ENCODE results near the gene FAM200C.
A peak's percentile ranks its signal among the peaks of the same experiment; 100 is the strongest.
"Not testable (repeated sequence)": the region's sequence is repeated elsewhere in the genome, so short reads cannot be mapped to it uniquely, and the experiment has no call there.

The FAM200C gene

DNA sequence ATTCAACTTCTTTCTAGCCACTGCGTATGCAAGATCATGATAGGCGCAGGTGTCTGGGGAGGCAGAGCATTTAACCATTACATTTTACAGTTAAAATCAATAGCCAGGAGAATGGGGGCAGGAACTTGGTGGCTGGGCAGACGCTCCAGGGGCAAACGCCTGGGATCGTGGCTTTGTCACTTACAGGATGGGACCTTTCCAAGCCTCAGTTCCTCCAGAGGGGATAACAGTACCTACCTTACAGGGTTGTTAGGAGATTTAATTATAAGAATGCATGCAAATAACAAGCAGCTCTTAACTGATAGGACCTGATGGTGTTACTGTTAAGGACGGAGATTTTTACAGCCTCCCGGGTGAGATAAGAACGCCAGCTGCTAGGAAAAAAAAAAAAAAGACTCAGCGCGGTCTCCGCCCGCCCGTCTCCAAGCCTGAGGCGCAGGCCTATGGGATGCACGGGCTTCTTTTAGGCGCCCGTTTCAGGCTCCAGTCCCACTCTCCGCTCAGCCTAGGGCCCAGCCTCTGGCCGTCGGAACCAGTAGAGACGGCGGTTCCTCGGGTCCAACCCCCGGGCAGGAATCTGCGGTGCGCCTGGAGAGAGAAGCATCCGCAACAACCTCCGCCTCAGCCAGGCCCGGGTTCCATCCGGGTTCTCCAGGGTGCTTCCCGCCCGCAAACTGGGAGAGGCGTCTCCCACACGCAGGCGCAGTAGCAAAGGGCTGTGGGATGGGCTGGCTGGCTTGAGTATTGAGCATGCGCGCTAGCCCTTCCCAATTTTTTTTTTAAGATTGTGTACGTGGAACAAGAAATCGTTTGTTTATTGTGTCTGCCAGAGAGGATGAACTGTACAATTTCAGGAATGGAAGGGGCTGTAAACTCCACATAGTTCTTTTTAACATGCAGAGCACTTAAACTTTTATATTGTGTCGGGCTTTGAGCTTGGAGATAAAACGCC is at the start of gene FAM200C:
FAM200C (minus strand) TSS at position 653 of the 952 bp plus-strand sequence. CDS start 4,564 bp downstream, outside the sequence.
- DNase-seq: peak; percentile 95

DNA sequence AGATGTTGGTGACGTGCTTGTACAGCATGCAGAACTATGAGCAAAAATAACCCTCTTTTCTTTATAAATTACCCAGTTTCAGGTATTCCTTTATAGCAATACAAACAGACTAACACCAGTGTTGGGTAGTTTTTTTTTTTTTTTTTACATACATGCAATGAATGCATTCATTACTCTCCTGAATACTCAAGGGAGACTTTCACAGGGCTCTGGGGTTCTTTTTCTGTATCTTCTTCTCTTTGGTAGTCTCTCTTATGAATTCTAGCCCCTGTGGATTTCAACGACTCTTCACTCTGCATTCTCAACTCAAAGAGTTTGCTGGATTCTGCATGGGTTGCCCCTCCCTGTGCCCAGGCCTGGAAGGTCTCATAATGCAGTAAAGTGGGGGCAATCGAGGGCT is 49.6 kb upstream of the FAM200C start:
- DNase-seq: no peak

DNA sequence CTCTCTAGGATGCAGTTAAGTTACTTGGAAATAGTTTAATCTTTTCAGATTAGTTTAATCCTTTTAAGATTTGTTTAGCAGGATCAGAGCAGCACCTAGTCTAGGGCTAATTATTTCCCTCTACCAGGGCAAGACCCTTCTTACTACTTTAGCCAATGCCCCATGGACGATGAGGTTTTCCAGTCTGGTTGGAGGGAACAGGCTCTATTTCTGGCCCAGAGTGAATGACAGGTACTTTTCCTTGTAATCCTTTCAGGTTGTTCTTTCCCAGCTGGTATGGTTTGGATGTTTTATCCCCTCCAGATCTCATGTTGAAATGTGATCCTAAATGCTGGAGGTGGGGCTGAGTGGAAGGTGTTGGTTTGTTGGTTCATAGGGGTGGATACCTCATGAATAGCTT is 49.0 kb upstream of the FAM200C start:
- no peak for DNase-seq

DNA sequence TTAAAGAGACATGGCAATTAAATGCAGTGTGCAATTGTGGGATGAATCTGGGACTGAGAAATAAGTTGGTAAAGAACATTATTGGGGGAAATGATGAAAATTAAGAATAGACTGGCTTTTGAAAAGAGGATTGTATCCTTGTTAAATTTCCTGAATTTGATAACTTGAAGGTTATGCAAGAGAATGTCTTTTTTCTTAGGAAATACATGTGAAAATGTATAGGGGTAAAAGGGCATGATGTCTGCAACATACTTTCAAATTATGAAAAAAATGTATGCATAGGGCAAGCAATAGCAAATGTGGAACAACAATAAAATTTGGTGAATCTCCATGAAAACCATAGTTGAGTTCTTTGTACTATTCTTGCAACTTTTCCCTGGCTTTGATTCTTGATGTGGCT is 45.9 kb upstream of the FAM200C start:
- DNase-seq: no peak

DNA sequence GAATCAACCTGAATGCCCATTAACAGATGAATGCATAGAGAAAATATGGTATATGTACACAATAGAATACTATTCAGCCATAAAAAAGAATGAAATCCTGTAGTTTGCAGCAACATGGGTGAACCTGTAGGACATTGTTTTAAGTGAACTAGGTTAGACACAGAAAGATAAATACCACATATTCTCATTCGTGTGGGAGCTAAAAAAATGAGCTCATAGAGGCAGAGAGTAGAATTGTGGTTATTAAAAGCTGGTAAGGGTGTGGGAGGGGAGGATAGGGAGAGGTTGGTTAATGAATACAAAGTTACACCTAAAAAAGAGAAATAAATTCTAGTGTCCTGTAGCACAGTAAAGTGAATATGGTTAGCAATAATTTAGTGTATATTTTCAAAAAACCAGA is 45.3 kb upstream of the FAM200C start:
- DNase-seq: no peak

DNA sequence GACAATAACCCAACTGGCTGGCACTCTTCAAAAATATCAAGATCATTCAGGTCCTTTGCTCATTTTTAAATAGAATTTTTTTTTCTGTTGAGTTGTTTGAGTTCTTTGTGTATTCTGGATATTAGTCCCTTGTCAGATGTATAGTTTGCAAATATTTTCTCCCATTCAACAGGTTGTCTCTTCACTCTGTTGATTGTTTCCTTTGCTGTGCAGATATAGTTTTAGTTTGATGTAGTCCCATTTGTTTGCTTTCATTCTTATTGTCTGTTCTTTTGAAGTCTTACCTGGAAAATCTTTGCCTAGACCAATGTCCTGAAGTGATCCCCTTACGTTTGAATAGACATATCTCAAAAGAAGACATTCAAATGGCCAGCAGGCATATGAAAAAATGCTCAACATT is 44.6 kb upstream of the FAM200C start:
- no peak for DNase-seq

DNA sequence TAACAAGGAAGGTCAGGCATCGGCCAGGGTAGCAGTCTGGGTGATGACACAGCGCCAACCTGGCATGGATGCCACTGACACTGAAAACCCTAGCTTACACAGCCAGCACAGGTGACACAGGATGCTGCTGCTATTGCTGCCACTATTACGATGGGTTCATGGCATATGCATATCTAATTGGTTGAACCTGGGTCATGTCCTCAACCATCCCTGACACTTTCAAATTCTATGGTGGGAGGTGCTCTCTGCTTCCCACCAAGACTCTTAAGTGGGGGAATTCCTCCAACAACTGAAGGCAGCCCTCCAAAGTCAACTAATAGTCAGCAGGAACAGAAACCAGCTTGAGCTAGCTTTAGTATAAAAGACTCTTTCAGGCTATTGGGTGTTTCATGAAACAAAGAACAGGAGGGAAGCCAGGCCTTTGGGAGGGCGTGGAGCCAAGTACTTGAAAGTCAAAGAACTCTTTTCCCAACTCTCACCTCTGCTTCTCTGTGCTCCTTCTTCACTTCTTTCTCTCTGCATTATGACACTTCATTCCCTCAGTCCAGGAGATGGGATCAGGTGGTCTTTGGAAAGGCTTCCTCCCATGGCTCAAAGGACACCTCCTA is 43.1 kb upstream of the FAM200C start:
- no peak for DNase-seq

DNA sequence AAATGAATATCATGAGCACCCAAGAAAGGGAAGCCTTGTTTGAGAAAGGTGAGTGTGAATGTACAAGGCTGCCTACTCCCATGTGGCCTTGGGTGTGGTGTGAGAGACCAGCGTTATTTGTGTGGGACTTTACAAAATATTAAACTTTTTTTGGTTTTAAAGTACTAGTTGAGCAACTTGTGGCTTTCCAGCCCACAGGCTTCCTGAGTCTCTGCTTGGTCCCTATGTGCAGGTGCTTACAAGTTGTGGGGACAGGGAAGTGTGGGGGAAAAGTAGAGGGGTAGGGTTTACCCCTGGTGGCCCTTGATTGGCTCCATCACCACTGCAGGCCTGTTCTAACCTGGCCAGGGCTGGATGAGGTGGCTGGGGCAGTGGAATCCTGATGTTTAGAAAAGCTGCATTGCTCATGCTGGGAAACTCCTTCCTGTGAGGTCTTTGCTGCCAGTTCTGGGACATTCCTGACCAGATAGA is 41.5 kb upstream of the FAM200C start:
- peak; percentile 17 for DNase-seq

DNA sequence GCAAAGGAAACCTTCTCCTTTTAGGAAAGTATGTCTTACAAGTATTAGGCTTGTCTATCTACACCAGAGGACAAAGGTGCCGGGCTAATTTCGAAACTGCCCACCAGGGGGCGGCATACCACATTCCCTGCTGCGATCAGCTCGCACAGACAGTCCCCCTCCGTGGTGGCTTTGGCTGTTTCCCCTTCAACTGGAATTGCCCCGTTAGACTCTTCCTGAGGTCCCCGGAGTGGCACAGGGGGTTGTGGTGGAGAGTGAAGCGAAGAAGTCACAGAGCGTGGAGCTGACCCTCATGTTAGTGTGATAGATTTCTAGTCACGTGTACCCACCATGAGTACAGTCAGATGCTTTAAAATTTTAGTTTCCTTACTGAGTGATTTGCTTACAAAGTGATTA is 39.3 kb upstream of the FAM200C start:
- peak; percentile 83 for DNase-seq

DNA sequence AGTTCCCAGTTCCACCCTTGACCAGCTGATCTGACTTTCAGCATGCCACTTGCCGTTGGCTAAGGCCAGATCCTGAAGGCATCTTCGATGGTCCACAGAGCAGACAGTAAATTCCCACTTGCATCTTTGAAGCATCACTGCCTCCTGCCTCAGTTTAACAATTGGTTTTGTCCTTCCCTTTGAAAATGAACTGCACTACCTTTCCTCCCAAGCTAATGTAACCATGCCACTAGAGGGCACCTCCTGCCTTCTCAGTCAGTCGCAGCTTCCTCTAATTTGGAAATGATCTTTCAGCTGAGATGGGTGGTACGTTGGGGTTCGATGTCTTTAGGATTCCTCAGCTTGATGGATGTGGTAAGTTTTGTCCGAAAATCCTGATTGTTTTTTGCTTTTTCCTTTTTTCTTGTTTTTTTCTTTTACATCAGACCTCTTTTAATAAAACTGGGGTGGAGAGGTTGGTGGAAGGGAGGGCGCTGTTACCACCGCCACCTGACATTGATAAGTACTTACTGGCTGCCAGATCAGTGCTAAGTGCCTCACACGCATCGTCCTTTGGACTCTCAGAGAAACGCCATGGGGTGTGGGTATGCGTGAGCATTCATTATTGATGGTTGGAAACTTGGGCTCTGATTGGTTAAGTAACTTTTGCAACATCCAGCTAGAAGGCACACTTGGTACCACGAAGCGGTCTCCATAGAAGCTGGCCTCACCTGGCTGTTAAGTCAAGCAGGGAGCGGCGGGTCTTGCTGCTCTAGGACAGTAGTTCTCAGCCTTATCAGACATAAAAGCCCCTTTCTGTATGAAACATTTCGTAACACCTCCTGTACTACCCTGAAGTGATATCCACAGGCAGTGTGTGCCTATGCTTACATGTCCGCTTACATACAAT is 38.7 kb upstream of the FAM200C start:
- peak; percentile 70 for DNase-seq

DNA sequence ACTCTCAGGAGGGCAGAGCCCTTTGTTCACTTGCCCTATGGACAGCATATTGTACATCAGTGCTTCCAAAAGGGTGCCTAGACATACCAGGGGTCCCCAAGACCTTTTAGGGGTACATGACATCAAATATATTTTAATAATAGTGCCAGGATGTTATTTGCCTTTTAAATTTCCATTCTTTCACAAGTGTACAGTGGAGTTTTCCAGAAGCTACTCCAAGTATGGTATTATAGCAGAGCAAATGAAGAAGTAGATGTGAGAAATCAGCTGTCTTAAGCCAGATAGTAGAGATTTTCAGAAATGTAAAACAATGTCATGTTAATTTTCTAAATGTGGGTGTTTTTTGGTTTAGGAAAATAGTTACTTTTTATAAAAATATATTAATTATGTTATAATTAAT is 37.4 kb upstream of the FAM200C start:
- no peak for DNase-seq

DNA sequence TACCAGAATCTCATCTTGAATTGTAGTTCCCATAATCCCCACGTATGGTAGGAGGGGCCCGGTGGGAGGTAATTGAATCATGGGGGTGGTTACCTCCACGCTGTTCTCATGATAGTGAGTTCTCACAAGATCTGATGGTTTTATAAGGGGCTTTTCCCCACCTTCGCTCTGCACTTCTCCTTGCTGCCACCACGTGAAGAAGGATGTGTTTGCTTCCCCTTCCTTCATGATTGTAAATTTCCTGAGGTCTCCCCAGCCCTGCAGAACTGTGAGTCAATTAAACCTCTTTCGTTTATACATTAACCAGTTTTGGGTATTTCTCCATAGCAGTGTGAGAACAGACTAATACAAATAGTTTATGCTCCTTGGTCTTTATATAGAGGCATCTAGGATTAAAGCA is 36.8 kb upstream of the FAM200C start:
- DNase-seq: not testable (repeated sequence)

DNA sequence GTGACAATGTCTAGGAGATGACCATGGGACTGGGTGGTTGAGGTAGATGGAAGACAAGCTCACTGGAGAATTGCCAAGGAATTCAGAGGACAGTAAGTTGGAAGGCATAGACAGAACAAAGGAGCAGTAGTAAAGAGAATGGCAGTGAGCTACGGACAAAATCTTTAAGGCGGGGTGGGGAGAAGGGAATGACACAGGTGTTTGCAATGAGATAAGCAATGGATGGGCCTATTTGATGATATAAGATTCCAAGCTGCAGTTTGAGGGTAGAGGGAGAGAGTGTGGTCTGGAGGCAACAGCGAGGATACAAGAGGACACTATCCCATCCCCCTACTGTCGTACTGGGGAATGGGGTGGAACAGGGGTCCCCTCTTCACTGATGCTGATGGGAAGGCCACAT is 36.2 kb upstream of the FAM200C start:
- no peak for DNase-seq

DNA sequence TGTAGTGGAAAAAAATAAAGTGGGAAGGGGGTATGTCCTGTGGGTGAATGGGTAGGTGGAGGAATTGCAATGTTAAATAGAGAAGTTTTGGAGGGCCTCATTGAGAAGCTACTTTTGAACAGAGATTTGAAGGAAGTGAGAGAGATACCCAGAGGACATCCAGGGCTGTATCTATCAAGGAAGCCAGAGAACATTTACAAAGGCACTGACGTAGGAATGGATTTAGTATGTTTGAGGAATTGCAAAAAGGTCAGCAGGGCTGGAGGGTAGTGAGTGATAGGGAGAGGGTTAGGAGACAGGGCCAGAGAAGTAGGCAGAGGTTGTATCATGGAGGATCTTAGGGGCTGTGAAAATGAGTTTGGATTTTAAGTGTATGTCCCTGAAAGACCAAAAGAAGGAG is 35.7 kb upstream of the FAM200C start:
- no peak for DNase-seq

DNA sequence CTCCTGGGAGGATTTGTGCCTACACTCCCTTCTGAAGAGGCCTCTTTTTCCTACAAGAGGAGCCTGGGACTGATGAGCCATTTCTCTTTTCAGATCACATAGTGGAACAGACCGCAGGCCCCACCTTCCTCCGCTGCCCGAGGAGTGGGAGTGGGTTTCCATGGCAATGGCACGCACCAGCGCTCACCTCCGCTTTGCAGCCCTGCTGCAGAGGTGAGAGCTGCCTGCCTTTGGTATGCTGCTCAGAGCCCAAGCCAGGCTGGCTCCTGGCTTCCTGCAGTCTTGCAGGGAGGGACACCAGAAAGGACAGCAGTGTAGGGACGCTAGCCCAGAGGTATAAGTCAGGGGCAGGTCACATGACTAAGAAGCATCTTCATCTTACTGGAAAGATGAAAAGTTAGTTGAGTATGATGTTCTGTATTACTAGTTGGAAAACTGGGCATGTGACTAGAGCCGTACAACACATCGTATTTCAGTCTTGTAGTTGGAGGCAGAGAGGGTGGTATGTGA is 34.2 kb upstream of the FAM200C start:
- no peak for DNase-seq

DNA sequence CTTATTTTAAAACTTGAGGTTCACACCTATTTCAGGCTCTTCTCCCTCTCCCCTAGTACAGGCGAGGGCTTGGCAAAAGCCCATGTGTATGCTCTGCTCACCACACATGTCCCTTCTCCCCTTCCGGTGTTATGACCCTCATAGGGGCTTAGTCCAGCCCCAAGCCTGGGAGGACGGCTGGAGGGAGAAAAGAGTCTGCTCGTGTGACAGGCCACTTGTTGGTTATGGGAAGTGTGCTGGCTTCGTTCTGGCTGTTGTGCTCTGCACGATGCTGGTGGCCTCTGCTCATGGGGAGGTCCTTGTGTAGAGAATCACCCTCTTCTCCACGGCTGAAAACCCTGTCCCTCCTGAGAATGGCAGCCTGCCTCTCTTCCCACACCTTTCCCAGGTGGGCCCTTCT is 32.9 kb upstream of the FAM200C start:
- DNase-seq: no peak

DNA sequence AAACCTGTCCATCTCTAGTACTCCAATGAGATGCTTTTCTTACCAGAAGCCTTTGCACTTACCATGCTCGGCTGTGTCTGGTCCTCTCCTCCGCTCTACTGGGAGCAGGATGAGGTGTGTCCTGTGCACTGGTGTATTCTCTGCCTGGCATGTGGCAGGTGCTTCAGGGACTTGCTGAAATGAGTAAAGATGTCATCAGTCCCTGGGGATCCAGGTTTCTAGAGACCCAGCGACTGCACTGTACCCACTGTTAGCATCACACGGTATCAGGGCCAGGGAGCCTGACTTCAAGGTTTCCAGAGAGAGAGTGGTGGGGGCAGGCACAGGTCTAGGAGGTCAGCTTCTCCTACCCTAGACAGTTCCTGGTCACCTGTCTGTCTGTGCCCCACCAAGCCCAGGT is 32.3 kb upstream of the FAM200C start:
- no peak for DNase-seq

DNA sequence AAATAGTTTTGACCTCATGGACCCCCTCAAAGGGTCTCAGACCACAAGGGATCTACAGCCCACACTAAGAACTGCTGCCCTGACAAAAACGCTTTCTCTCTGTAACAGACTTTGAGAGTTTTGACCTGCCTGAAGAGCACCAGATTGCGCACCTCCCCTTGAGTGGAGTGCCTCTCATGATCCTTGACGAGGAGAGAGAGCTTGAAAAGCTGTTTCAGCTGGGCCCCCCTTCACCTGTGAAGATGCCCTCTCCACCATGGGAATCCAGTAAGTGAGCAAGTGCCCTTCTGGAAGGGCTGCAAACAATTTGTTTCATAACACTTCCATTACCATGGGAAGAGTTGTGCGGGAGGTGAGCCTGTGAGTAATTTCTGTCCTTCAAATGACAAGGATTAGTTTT is 27.8 kb upstream of the FAM200C start:
- DNase-seq: no peak

DNA sequence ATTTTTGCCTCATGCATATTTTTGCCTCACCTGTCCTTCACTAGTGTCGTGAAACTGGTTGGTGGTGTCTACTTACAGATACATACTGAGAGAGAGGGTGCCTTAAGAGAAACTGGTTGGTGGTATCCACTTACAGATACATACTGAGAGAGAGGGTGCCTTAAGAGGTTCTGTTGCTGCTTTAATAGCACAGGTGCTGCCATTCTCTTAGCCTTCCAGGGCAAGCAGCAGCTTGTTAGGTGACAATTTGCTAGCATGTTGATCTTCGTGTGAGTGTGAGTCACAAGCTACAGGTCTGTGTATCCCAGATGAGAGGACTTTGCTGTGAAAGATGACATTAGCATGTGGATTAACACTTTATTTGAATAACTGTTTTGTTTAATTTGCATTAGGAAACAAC is 23.2 kb upstream of the FAM200C start:
- no peak for DNase-seq

DNA sequence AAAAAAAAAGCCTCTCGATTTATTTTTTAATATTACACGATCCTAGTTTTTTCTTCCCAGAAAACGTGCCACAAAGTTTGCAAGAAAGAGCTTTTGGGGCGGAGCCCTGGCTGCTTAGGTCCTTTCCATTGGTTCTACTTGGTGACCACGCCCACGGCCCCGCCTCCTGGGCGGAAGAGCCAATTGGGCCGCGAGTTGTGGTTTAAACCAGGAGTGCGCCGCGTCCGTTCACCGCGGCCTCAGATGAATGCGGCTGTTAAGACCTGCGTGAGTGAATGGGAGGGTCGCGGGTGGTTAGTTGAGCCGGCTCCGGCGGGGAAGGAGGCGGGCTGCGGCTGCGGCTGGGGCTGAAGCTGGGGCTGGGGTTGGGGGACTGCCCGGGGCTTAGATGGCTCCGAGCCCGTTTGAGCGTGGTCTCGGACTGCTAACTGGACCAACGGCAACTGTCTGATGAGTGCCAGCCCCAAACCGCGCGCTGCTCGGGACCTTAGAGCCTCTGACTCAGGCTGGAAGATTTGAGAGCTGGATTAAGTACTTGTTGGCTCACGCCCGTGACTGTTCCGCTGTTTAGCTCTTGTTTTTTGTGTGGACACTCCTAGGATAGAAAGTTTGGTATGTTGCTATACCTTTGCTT is 21.9 kb upstream of the FAM200C start, which contains the start of gene PTTG1:
PTTG1 (plus strand) TSS at position 231 of the 634 bp plus-strand sequence. CDS start 458 bp downstream, outside the sequence.
- peak; percentile 98 for DNase-seq

DNA sequence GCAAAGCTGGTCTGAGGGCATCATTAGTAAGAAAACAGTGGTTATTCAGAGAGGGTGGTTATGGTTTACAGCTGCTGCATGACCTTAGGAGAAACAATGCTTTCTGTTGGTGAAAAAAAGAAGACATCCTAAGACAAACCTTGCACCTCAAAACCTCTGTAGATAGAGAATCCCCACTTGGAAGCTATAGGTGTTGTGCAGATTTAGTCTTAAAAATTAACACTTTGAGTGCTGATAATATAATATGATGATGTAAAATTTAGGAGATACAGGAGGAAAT is 20.4 kb upstream of the FAM200C start:
- DNase-seq: no peak

DNA sequence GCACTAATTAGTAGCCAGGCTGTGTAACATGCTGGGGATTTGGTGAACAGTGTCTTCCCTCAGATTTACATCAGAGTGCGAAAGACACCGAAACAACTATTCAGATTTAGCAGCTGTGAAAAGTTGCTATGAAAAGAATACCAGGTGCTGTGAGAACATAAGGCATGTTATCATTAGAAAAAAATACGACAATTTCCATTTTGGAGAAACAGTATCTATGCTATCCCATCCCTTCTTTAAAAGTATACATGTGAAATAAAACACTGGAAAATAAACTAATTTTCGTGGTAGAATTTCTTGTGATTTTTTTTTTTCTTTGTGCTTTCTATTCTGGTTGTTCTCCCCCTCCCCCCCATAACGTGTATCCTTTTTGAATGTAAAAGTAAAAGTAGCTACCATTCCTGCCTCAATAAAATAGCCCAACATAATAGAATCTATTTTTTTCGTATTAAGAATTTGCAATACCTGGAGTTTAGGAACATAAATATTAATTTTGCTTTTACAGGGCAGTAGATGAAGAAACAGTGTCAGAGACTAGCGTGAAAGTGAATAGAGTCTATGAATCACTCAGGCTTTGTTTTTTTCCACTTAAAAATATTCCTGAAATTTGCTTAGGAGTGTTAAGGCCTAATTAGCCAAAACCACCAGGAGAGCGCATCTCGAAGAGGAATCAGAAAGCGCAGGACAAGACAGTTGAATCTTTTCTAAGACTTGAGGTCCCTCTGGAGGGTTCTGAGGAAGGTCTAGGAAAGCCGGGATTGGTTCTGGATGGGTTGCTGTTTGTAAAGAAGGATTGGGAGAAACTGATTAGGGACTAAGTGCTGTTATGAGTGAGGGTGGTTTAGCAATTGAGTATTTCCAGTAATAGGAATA is 19.8 kb upstream of the FAM200C start:
- no peak for DNase-seq

Data from EL (cell line).